ENCODE data around the gene SLC10A3.

Gene SLC10A3

DNA sequence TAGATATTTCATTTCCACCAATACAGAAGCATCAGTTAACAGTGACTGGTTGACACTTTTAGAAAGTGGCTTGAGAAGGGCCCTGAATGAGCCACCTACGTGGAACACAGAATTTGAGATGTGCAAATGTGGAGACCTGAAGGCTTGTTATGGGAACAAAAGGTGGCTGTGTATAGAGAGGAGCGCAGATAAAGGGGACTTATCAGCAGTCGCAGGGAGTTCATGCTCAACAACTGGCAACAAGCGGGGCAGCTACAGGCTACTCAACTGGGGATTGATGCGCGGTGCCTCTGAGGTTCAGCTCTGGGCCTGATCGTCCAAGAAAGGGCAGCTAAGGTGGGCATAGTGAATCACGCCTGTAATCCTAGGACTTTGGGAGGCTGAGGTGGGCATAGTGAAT lies 29.0 kb upstream of the SLC10A3 start:
- H3K4me3 ChIP-seq (ENCODE audit: low read depth, low read length) = no peak overlapping the region
- H3K27ac ChIP-seq = no peak overlapping the region
- H3K36me3 ChIP-seq = no peaks in the 10 kb centered on the region; the same call in 1 of the 2 replicates
- peaks cover 7% of the 10 kb centered on the region for H3K27me3 ChIP-seq (ENCODE audit: insufficient read depth, low read depth, severe bottlenecking)
- H3K9me3 ChIP-seq (ENCODE audit: severe bottlenecking) = peaks cover 6% of the 10 kb centered on the region
- no peak for DNase-seq
- TF ChIP-seq, protein P1, sequence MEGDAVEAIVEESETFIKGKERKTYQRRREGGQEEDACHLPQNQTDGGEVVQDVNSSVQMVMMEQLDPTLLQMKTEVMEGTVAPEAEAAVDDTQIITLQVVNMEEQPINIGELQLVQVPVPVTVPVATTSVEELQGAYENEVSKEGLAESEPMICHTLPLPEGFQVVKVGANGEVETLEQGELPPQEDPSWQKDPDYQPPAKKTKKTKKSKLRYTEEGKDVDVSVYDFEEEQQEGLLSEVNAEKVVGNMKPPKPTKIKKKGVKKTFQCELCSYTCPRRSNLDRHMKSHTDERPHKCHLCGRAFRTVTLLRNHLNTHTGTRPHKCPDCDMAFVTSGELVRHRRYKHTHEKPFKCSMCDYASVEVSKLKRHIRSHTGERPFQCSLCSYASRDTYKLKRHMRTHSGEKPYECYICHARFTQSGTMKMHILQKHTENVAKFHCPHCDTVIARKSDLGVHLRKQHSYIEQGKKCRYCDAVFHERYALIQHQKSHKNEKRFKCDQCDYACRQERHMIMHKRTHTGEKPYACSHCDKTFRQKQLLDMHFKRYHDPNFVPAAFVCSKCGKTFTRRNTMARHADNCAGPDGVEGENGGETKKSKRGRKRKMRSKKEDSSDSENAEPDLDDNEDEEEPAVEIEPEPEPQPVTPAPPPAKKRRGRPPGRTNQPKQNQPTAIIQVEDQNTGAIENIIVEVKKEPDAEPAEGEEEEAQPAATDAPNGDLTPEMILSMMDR (IDR thresholded peaks at IDR 0.05; ENCODE audit: low read depth, low read length) = no peak

DNA sequence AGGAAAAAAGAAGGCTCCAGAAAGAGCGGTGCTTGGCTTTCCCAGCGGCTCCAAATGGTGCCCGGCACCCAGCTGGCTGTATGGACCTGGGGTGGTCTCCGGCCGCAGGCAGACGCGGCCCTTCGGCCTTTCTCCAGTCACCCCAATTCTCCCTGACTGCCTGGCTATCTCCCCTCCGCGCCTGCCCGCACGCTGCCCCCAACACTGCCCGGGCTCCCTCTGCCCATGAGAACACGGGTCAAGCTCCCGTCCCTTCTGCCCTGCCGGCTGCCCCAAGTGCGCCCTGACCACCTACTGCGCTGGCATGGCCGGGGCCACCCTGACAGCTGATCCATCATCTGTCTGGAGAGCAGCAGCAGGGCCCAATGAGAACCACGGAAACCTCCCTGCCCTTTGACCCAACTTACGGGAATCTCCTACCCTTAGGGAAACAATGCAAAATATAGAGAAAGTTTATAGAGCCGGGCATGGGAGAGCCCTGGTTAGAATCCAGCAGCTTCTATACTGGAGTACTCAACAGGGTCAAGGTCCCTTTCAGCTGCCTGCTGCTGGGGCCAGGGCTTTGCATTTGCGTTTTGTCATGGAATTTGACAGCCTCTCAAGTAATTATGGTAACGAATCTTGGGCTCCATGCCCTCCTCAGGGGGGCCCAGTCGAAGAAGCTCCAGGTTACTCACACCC lies 26.8 kb upstream of the SLC10A3 start:
- no peak overlapping the region for H3K4me3 ChIP-seq (ENCODE audit: low read depth, low read length)

GRCh38 chrX:154516656-154517100 lies 26.2 kb upstream of the SLC10A3 start:
- H3K9me3 ChIP-seq (ENCODE audit: severe bottlenecking) = peaks cover 3% of the 10 kb centered on the region
- H3K36me3 ChIP-seq = no peaks in the 10 kb centered on the region; the same call in none of the 2 replicates
- TF ChIP-seq, protein P1 (IDR thresholded peaks at IDR 0.05; ENCODE audit: low read depth, low read length) = no peak
- peaks cover 10% of the 10 kb centered on the region for H3K27me3 ChIP-seq (ENCODE audit: insufficient read depth, low read depth, severe bottlenecking)
- H3K27ac ChIP-seq = peak overlapping the region; percentile 53
- H3K4me3 ChIP-seq (ENCODE audit: low read depth, low read length) = peak overlapping the region; percentile 17
- no peak for DNase-seq

More for the DNA sequence above, 26.8 kb upstream of the SLC10A3 start:
- Histone ChIP-seq H3K9me3 (ENCODE audit: severe bottlenecking) (peaks cover 3% of the 10 kb centered on the region), H3K27me3 (ENCODE audit: insufficient read depth, low read depth, severe bottlenecking) (peaks cover 8% of the 10 kb centered on the region), H3K36me3 (no peaks in the 10 kb centered on the region; the same call in none of the 2 replicates), H3K27ac (no peak overlapping the region)
- TF ChIP-seq, protein P1 (IDR thresholded peaks at IDR 0.05; ENCODE audit: low read depth, low read length) = no peak
- no peak for DNase-seq

GRCh38 chrX:154515966-154516655 lies 25.7 kb upstream of the SLC10A3 start, which contains the start of gene FAM3A:
Gene FAM3A (minus strand): TSS chrX:154516232. CDS start chrX:154515772, 460 bp downstream.
- Histone ChIP-seq H3K36me3 (no peaks in the 10 kb centered on the region; the same call in none of the 2 replicates), H3K9me3 (ENCODE audit: severe bottlenecking) (peaks cover 3% of the 10 kb centered on the region), H3K27ac (peak within 1 kb of the TSS; percentile 92), H3K4me3 (ENCODE audit: low read depth, low read length) (peak within 1 kb of the TSS; percentile 73), H3K27me3 (ENCODE audit: insufficient read depth, low read depth, severe bottlenecking) (peaks cover 11% of the 10 kb centered on the region)
- TF ChIP-seq, protein P1 (IDR thresholded peaks at IDR 0.05; ENCODE audit: low read depth, low read length) = no peak
- peak; percentile 97 for DNase-seq

DNA sequence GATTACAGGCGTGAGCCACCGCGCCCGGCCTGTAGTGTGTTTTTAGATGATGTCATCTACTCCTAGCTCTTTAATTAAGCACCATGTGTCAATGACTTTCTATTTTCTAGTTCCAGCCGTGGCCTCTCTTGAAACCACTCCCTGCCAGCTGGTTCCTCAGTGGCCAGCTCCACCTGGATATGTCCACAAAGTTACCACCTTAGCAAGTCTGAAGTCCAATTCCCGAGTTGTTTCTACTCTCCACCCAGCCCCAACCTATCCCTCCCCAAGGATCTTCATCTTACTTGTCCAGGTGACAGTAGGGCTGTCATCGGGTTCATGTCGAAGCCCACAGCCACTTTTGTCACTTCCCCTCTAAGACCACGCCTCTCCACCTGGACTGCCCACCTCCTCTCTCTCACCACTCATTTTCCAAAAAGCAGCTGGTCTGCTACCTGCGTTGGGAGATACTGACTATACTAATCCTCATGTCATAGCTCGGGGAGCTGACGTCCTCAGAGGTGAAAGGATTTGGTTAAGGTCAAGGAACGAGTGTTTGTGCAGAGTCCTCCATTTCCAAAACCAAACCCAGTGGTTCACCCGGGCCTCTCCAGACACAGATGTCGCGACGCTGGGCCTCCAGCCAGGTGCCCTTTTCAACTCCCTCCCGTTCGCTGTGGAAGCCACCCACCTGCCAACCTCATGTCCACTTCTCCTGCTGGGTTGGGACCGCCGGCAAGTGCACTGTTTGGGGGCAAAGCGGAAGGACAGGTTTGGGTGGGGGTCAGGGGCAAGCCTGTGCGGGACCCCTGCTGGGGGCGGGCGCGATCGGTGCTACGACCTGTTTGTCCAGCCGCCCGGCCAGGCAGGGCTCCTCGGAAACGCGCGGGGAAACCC lies 24.9 kb upstream of the SLC10A3 start:
- Histone ChIP-seq H3K27me3 (ENCODE audit: insufficient read depth, low read depth, severe bottlenecking) (peaks cover 11% of the 10 kb centered on the region), H3K9me3 (ENCODE audit: severe bottlenecking) (peaks cover 3% of the 10 kb centered on the region), H3K4me3 (ENCODE audit: low read depth, low read length) (peak overlapping the region; percentile 73), H3K36me3 (no peaks in the 10 kb centered on the region; the same call in none of the 2 replicates), H3K27ac (peak overlapping the region; percentile 92)
- TF ChIP-seq, protein P1 (IDR thresholded peaks at IDR 0.05; ENCODE audit: low read depth, low read length) = no peak
- DNase-seq = peak; percentile 48

Data from WERI-Rb-1 (cell line).